Measurements from ENCODE around the gene COLEC11. TPM values are rescaled to one million over a fixed set of nuclear protein-coding genes. Genes with fewer than 3 reads are reported as not detected.

Gene COLEC11
- polyA plus RNA-seq, 2 of the 4 experiments (the other 2 are of a cell fraction), result 0.30 to 0.97 TPM

DNA sequence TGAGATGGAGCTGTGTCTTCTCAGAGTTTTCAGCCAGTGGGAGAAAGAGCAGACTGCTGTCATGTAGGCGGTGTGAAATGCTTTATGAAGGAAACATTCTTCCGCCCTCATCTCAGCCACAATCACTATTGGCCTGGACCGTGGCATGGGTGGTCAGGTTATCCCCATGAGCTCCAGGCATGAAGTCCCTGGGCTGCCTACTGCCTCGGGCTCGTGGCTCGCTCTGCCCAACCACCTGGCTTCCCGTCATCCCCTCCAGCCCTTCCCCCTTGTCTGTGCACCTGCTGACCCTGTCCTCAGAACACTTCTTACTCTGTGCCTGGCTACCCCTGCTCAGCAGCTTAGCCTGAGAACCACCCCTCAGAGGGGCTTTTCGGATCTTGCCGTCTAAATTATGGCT, 15.5 kb downstream of the COLEC11 start:
- H3K4me3 ChIP-seq, result no peak overlapping the region
- H3K4me2 ChIP-seq, result no peak overlapping the region
- ChIA-PET POLR2A (interaction anchor here (1.1 kb wide), 1 partner anchor 52 kb away, joined by 4 read pairs; the partner anchor contains the start of gene RNASEH1), CTCF (interaction anchor here (1.1 to 1.3 kb wide), 3 partner anchors 18 to 86 kb away, joined by 3 read pairs; no protein-coding TSS in a partner anchor)
- no peak overlapping the region for H3K27ac ChIP-seq
- no peak for ATAC-seq
- no peak for FAIRE-seq
- DNase-seq (ENCODE audit: low read depth in 1 of 2, low spot score in 1 of 2), result no peak
- H3K9me3 ChIP-seq, result peaks cover 14% of the 10 kb centered on the region
- 63% methylated on average over 9 of the region's 9 CpGs for WGBS (ENCODE audit: missing lambda C conversion rate)
- TF ChIP-seq SMC3 (IDR thresholded peaks at IDR 0.05) (no peak), RNF2 (IDR thresholded peaks at IDR 0.05; ENCODE audit: borderline replicate concordance, low read depth) (no peak), TP53 (CRISPR knock-in tag; IDR thresholded peaks at IDR 0.05) (no peak), EP300 (IDR thresholded peaks at IDR 0.05) (no peak), FOXS1 (CRISPR knock-in tag; IDR thresholded peaks at IDR 0.05) (no peak), POLR2AphosphoS2 (conservative IDR thresholded peaks at IDR 0.05; ENCODE audit: low read length) (no peak)
- TF ChIP-seq, protein P1, sequence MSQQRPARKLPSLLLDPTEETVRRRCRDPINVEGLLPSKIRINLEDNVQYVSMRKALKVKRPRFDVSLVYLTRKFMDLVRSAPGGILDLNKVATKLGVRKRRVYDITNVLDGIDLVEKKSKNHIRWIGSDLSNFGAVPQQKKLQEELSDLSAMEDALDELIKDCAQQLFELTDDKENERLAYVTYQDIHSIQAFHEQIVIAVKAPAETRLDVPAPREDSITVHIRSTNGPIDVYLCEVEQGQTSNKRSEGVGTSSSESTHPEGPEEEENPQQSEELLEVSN (IDR thresholded peaks at IDR 0.05; ENCODE audit: borderline replicate concordance, low read depth), result no peak
- TF ChIP-seq, protein P2, sequence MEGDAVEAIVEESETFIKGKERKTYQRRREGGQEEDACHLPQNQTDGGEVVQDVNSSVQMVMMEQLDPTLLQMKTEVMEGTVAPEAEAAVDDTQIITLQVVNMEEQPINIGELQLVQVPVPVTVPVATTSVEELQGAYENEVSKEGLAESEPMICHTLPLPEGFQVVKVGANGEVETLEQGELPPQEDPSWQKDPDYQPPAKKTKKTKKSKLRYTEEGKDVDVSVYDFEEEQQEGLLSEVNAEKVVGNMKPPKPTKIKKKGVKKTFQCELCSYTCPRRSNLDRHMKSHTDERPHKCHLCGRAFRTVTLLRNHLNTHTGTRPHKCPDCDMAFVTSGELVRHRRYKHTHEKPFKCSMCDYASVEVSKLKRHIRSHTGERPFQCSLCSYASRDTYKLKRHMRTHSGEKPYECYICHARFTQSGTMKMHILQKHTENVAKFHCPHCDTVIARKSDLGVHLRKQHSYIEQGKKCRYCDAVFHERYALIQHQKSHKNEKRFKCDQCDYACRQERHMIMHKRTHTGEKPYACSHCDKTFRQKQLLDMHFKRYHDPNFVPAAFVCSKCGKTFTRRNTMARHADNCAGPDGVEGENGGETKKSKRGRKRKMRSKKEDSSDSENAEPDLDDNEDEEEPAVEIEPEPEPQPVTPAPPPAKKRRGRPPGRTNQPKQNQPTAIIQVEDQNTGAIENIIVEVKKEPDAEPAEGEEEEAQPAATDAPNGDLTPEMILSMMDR (IDR thresholded peaks at IDR 0.05), result no peak
- TF ChIP-seq, protein P3, sequence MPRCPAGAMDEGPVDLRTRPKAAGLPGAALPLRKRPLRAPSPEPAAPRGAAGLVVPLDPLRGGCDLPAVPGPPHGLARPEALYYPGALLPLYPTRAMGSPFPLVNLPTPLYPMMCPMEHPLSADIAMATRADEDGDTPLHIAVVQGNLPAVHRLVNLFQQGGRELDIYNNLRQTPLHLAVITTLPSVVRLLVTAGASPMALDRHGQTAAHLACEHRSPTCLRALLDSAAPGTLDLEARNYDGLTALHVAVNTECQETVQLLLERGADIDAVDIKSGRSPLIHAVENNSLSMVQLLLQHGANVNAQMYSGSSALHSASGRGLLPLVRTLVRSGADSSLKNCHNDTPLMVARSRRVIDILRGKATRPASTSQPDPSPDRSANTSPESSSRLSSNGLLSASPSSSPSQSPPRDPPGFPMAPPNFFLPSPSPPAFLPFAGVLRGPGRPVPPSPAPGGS (IDR thresholded peaks at IDR 0.05), result no peak
- H3K4me1 ChIP-seq, result peaks cover 10% of the 10 kb centered on the region

DNA sequence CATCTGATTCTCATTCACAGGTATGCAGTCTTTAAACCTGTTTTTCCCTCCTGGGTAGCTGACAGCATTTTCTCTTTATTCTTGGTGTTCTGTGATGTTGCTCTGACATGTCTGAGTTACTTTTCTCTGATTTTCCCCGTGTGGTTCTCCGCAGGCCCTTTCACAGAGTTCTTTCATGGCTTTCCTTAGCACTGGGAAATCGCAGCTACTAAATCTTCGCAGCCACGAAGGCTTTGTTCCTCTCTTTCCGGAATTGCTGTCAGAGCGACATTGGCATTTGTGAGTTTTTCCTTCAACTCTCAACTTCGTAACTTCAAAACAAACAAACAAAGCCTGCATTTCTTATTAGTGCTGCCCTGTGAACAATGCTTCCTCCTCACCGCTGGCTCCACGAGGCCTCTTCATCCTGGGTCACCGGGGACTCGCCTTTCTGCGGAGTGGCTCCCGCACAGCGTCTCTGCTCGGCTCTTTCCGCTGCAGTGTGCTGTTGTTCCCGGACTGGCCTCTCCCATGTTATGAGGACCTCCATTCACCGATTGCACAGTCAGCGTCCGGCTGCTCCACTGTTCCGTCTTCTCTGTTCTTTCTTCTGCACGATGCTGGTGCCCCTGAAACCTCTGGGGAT, 16.1 kb downstream of the COLEC11 start:
- no peak for FAIRE-seq
- ChIA-PET CTCF (interaction anchor here (1.1 to 1.3 kb wide), 3 partner anchors 18 to 86 kb away, joined by 3 read pairs; no protein-coding TSS in a partner anchor), POLR2A (interaction anchor here (1.1 kb wide), 1 partner anchor 53 kb away, joined by 4 read pairs; the partner anchor contains the start of gene RNASEH1)
- H3K4me2 ChIP-seq, result no peak overlapping the region
- TF ChIP-seq MYC (IDR thresholded peaks at IDR 0.05; ENCODE audit: borderline replicate concordance, low read length) (no peak), HOXB13 (CRISPR knock-in tag; IDR thresholded peaks at IDR 0.05; ENCODE audit: low read depth) (no peak), HOXA7 (CRISPR knock-in tag; IDR thresholded peaks at IDR 0.05) (no peak), SMC3 (IDR thresholded peaks at IDR 0.05) (no peak), RFX5 (IDR thresholded peaks at IDR 0.05) (no peak)
- TF ChIP-seq, protein P3 (IDR thresholded peaks at IDR 0.05), result no peak
- no peak for ATAC-seq
- H3K4me1 ChIP-seq, result peaks cover 4% of the 10 kb centered on the region; the same call in 2 of the 3 replicates
- WGBS (ENCODE audit: missing lambda C conversion rate), result 76% methylated on average over 23 of the region's 23 CpGs
- DNase-seq (ENCODE audit: low read depth in 1 of 2, low spot score in 1 of 2), result no peak
- H3K27ac ChIP-seq, result no peak overlapping the region
- peaks cover 14% of the 10 kb centered on the region for H3K9me3 ChIP-seq
- H3K4me3 ChIP-seq, result no peak overlapping the region

DNA sequence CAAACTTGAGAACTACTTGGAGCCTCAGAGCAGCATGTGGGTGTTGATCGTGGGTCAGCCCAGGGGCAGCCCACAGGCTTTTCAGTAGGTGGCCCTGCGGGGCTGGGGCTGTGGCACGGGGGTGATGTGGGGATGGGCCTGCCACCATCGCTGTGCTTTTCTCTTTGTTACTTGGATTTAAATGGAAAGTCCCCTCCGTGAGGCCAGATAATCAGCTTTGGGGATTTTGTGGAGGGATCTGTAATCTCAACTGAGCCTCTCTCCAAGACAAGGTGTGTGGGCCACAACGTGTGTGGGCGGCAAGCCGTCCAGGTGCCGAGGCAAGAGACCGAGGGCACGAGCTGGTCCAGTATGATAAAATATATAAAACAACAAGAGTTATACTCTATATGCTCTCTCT, 16.7 kb downstream of the COLEC11 start:
- FAIRE-seq (no peak), ATAC-seq (no peak), DNase-seq (ENCODE audit: low read depth in 1 of 2, low spot score in 1 of 2) (no peak)
- Histone ChIP-seq H3K27ac (no peak overlapping the region), H3K4me1 (no peaks in the 10 kb centered on the region), H3K9me3 (peaks cover 14% of the 10 kb centered on the region), H3K4me2 (no peak overlapping the region), H3K4me3 (no peak overlapping the region)
- CTCF ChIA-PET, result no interaction called here
- 64% methylated on average over 11 of the region's 11 CpGs for WGBS (ENCODE audit: missing lambda C conversion rate)
- POLR2A ChIA-PET, result no interaction called here
- TF ChIP-seq EHMT2 (IDR thresholded peaks at IDR 0.05; ENCODE audit: low read depth) (no peak), POLR2AphosphoS2 (conservative IDR thresholded peaks at IDR 0.05; ENCODE audit: low read length) (no peak), MYC (IDR thresholded peaks at IDR 0.05; ENCODE audit: borderline replicate concordance, low read length) (no peak), JUNB (IDR thresholded peaks at IDR 0.05) (no peak), CEBPB (IDR thresholded peaks at IDR 0.05) (no peak), HOXB13 (CRISPR knock-in tag; IDR thresholded peaks at IDR 0.05; ENCODE audit: low read depth) (no peak), GATA3 (IDR thresholded peaks at IDR 0.05; ENCODE audit: borderline replicate concordance) (no peak), RAD21 (conservative IDR thresholded peaks at IDR 0.05 in 1 of 2, IDR thresholded peaks at IDR 0.05 in 1 of 2) (no peak), ZFP36 (IDR thresholded peaks at IDR 0.05; ENCODE audit: borderline replicate concordance, partially characterized antibody) (no peak), HEYL (CRISPR knock-in tag; IDR thresholded peaks at IDR 0.05) (no peak), JUN (IDR thresholded peaks at IDR 0.05) (no peak), TFCP2L1 (CRISPR knock-in tag; IDR thresholded peaks at IDR 0.05) (no peak), EP300 (IDR thresholded peaks at IDR 0.05) (no peak), CHD2 (IDR thresholded peaks at IDR 0.05; ENCODE audit: low read length, partially characterized antibody) (no peak)
- TF ChIP-seq, protein P4, sequence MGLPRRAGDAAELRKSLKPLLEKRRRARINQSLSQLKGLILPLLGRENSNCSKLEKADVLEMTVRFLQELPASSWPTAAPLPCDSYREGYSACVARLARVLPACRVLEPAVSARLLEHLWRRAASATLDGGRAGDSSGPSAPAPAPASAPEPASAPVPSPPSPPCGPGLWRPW (IDR thresholded peaks at IDR 0.05), result no peak
- TF ChIP-seq, protein P3 (IDR thresholded peaks at IDR 0.05), result no peak
- TF ChIP-seq, protein P5, sequence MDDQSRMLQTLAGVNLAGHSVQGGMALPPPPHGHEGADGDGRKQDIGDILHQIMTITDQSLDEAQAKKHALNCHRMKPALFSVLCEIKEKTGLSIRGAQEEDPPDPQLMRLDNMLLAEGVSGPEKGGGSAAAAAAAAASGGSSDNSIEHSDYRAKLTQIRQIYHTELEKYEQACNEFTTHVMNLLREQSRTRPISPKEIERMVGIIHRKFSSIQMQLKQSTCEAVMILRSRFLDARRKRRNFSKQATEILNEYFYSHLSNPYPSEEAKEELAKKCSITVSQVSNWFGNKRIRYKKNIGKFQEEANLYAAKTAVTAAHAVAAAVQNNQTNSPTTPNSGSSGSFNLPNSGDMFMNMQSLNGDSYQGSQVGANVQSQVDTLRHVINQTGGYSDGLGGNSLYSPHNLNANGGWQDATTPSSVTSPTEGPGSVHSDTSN (IDR thresholded peaks at IDR 0.05), result no peak
